CMK (cell line): ENCODE measurements around the gene ANKRD44.
"Not testable (repeated sequence)": the region's sequence is repeated elsewhere in the genome, so short reads cannot be mapped to it uniquely, and the experiment has no call there.

Source experiments
- DNase-seq: peaks from one replicate; pipeline ENCODE4 v3.0.0-alpha.2; 2010; ENCODE audit warnings: low read depth

Gene ANKRD44

GRCh38 chr2:197259470-197259999 lies 51.0 kb downstream of the ANKRD44 start:
- no peak for DNase-seq

GRCh38 chr2:197258580-197258979 lies 52.0 kb downstream of the ANKRD44 start:
- no peak for DNase-seq

- DNase-seq, result no peak
Measured at GRCh38 chr2:197256547-197257170, 53.9 kb downstream of the ANKRD44 start.

- no peak for DNase-seq
Measured at GRCh38 chr2:197256021-197256420, 54.6 kb downstream of the ANKRD44 start.

GRCh38 chr2:197255543-197255942 lies 55.0 kb downstream of the ANKRD44 start:
- peak; percentile 29 for DNase-seq

- no peak for DNase-seq
Measured at GRCh38 chr2:197254776-197255530, 55.6 kb downstream of the ANKRD44 start.

- no peak for DNase-seq
Measured at GRCh38 chr2:197251576-197251975, 59.0 kb downstream of the ANKRD44 start.

GRCh38 chr2:197251163-197251562 lies 59.4 kb downstream of the ANKRD44 start:
- DNase-seq, result no peak

- DNase-seq, result no peak
Measured at GRCh38 chr2:197250084-197250397, 60.5 kb downstream of the ANKRD44 start.

GRCh38 chr2:197249381-197250083 lies 61.0 kb downstream of the ANKRD44 start:
- no peak for DNase-seq

- peak; percentile 11 for DNase-seq
Measured at GRCh38 chr2:197248623-197249022, 62.0 kb downstream of the ANKRD44 start.

GRCh38 chr2:197248001-197248401 lies 62.6 kb downstream of the ANKRD44 start:
- DNase-seq, result no peak

- DNase-seq, result no peak
Measured at GRCh38 chr2:197247083-197247482, 63.5 kb downstream of the ANKRD44 start.

GRCh38 chr2:197245829-197246804 lies 64.5 kb downstream of the ANKRD44 start:
- no peak for DNase-seq

GRCh38 chr2:197244349-197244748 lies 66.2 kb downstream of the ANKRD44 start:
- DNase-seq, result no peak

GRCh38 chr2:197242719-197243118 lies 67.9 kb downstream of the ANKRD44 start:
- DNase-seq, result no peak

GRCh38 chr2:197241596-197241995 lies 69.0 kb downstream of the ANKRD44 start:
- DNase-seq, result no peak

- no peak for DNase-seq
Measured at GRCh38 chr2:197241153-197241552, 69.4 kb downstream of the ANKRD44 start.

- DNase-seq, result no peak
Measured at GRCh38 chr2:197240421-197241041, 70.0 kb downstream of the ANKRD44 start.

- not testable (repeated sequence) for DNase-seq
Measured at GRCh38 chr2:197240018-197240417, 70.6 kb downstream of the ANKRD44 start.

- no peak for DNase-seq
Measured at GRCh38 chr2:197239434-197239833, 71.1 kb downstream of the ANKRD44 start.
